Lung (tissue), 12 donors: ENCODE measurements around the gene ELF1. TPM values are rescaled to one million over a fixed set of nuclear protein-coding genes. Genes with fewer than 3 reads are reported as not detected.

ENCODE experiments used
- ATAC-seq: fragments of 200-7000 bp; cut with Tn5 transposase; one replicate; pipeline ENCODE4 v1.9.1; 2020; ENCODE audit warnings: moderate number of reproducible peaks; ENCODE audit not compliant: insufficient read depth, low FRiP score
- DNase-seq, 3 donors: peaks; one replicate each; pipeline ENCODE4 v3.0.0-alpha.2; 2013 to 2017
- H3K27ac ChIP-seq, 2 donors: one replicate each; pipeline ENCODE4 v1.5.1; 2013; ENCODE audit warnings: mild to moderate bottlenecking in 2 of 2, moderate library complexity in 2 of 2, control low read depth in 1 of 2, inconsistent platforms in 1 of 2, low read depth in 1 of 2, low read length in 1 of 2
- H3K27me3 ChIP-seq, 3 donors: one replicate each; pipeline ENCODE4 v1.5.1; 2013; ENCODE audit warnings: low read length in 2 of 3; ENCODE audit not compliant: control insufficient read depth in 3 of 3, insufficient read depth in 3 of 3
- H3K36me3 ChIP-seq, 4 donors: one replicate each; pipeline ENCODE4 v1.5.1; 2013; ENCODE audit warnings: low read length in 4 of 4, mild to moderate bottlenecking in 1 of 4, moderate library complexity in 1 of 4; ENCODE audit not compliant: control insufficient read depth in 4 of 4, insufficient read depth in 4 of 4
- H3K4me1 ChIP-seq, 5 donors: one replicate each; pipeline ENCODE4 v1.5.1; 2013; ENCODE audit warnings: low read length in 5 of 5, mild to moderate bottlenecking in 2 of 5, moderate library complexity in 1 of 5; ENCODE audit not compliant: control insufficient read depth in 5 of 5, insufficient read depth in 5 of 5
- H3K4me3 ChIP-seq: one replicate; pipeline ENCODE4 v1.5.1; 2013; ENCODE audit warnings: mild to moderate bottlenecking, control low read depth, moderate library complexity
- H3K9ac ChIP-seq, 2 donors: one replicate each; pipeline ENCODE4 v1.5.1; 2013; ENCODE audit warnings: low read length in 2 of 2, control low read depth in 1 of 2; ENCODE audit not compliant: insufficient read depth in 1 of 2
- H3K9me3 ChIP-seq, 4 donors: one replicate each; pipeline ENCODE4 v1.5.1; 2013; ENCODE audit warnings: low read length in 3 of 4, mild to moderate bottlenecking in 1 of 4, moderate library complexity in 1 of 4; ENCODE audit not compliant: control insufficient read depth in 4 of 4, insufficient read depth in 3 of 4
- CTCF ChIP-seq: IDR thresholded peaks from 2 replicates; pipeline ENCODE4 v1.5.1; 2012; ENCODE audit warnings: mild to moderate bottlenecking; ENCODE audit errors: control extremely low read depth, extremely low read depth
- WGBS, 2 donors: extraction: QIAGEN DNeasy Blood & Tissue Kit; methylation state at CpG; one replicate each; pipeline ENCODE4 v1.1.7; 2013; 5-methylcytosine and 5-hydroxymethylcytosine counted together
- polyA plus RNA-seq, 2 donors: library from polyadenylated mRNA; stranded (reverse); fragments of 200-250 nt; gene quantifications; one replicate each; pipeline ENCODE4 v1.2.1, GENCODE V29; 2013
- total RNA-seq, 2 donors: library from RNA; depleted of rRNA in 1 of 2; stranded (reverse); fragments of >200 nt in 1 of 2; gene quantifications; one replicate each; pipeline ENCODE4 v1.2.1, GENCODE V29; 2014 to 2021
- donor health status: control.
- donor health status: control.
- donor health status: Bipolar disorder and iron deficiency.
- donor health status: healthy.
- donor health status: DM: yes; HTN: yes; CAD: no.

The ELF1 gene
- total and polyA plus RNA-seq, 4 donors = 10.8 to 107 (median 63.6) TPM

- WGBS, 2 donors = 47 to 50% methylated on average over 9 of the region's 9 CpGs
Observed at GRCh38 chr13:41054212-41054877, 35.2 kb upstream of the ELF1 start.

DNA sequence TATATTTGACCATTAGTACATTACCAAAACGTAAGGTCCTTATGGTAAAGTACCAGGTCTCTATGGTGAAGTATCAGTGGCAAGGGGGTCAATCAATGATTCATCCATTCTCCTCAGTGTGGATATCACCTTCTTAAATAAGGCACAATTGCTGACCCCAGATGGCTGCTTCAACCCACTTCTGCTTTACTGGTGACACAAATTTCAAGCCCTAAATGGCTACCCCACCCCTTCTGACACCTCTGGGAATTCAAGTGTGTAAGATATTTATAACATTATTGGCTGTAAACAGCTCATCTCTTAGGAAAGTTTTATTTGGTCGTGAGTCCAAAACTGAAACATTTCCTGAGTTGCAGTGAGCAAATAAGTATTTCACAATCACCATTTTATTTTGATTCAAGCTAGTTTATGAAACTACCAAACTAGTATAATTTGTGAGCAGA lies 34.3 kb upstream of the ELF1 start:
- H3K9me3 ChIP-seq = peaks cover 0 to under 1% (median 0%) of the 10 kb centered on the region in 4 donors
- 27 to 32% methylated on average over 2 of the region's 2 CpGs for WGBS, 2 donors
- no peak for ATAC-seq
- H3K4me3 ChIP-seq = no peak overlapping the region
- TF ChIP-seq CTCF = no peak
- peaks cover 0 to 51% (median 7%) of the 10 kb centered on the region in 5 donors for H3K4me1 ChIP-seq
- H3K27me3 ChIP-seq = no peaks in the 10 kb centered on the region
- H3K27ac ChIP-seq = peak overlapping the region; percentile 59 to 77
- H3K36me3 ChIP-seq = peaks cover 0 to 8% (median 5%) of the 10 kb centered on the region in 4 donors
- DNase-seq = peak in 2 of 3 donors; percentile 49 to 65
- H3K9ac ChIP-seq = peak overlapping the region in 1 of 2 donors; percentile 76

More at GRCh38 chr13:41054212-41054877, 35.2 kb upstream of the ELF1 start:
- TF ChIP-seq CTCF = peak; percentile 11
- H3K27ac ChIP-seq = peak overlapping the region in 1 of 2 donors; percentile 11
- H3K9ac ChIP-seq = peak overlapping the region in 1 of 2 donors; percentile 76
- peaks cover 0 to 8% (median 4%) of the 10 kb centered on the region in 4 donors for H3K36me3 ChIP-seq
- H3K27me3 ChIP-seq = no peaks in the 10 kb centered on the region
- ATAC-seq = no peak
- DNase-seq = peak in 2 of 3 donors; percentile 58 to 60
- peaks cover 5 to 49% (median 9%) of the 10 kb centered on the region in 5 donors for H3K4me1 ChIP-seq
- no peaks in the 10 kb centered on the region for H3K9me3 ChIP-seq
- H3K4me3 ChIP-seq = no peak overlapping the region

GRCh38 chr13:41052441-41052840 lies 33.3 kb upstream of the ELF1 start:
- TF ChIP-seq CTCF = no peak
- Histone ChIP-seq H3K4me1 (peaks cover 0 to 49% (median 3%) of the 10 kb centered on the region in 5 donors), H3K4me3 (no peak overlapping the region), H3K27me3 (no peaks in the 10 kb centered on the region), H3K9ac (no peak overlapping the region), H3K9me3 (peaks cover 0 to 4% (median 1%) of the 10 kb centered on the region in 4 donors), H3K27ac (peak overlapping the region in 1 of 2 donors; percentile 42), H3K36me3 (peaks cover 0 to 13% (median 3%) of the 10 kb centered on the region in 4 donors)
- no peak for DNase-seq
- 82 to 86% methylated on average over 3 of the region's 3 CpGs for WGBS, 2 donors
- ATAC-seq = no peak
